Neural cell (in vitro differentiated cells): ENCODE results near the gene YJEFN3. TPM values are rescaled to one million over a fixed set of nuclear protein-coding genes. Genes with fewer than 3 reads are reported as not detected.

Source experiments
- H2AFZ ChIP-seq: fragments of 200-600, 300-800 bp; sonication (generic), shearing (Covaris generic); 2 replicates; pipeline ENCODE4 v1.6.0; 2014; ENCODE audit warnings: low read depth, mild to moderate bottlenecking, antibody characterized with exemption, low read length, moderate library complexity
- H3F3A ChIP-seq: fragments of 200-600 bp; shearing (Covaris generic); 2 replicates; pipeline ENCODE4 v1.6.1; 2016; ENCODE audit warnings: mild to moderate bottlenecking, moderate library complexity, mixed read lengths, antibody characterized with exemption, low read length; ENCODE audit not compliant: insufficient read depth, poor library complexity, severe bottlenecking
- H3K27ac ChIP-seq: fragments of 200-600, 300-800 bp; sonication (generic), shearing (Covaris generic); 2 replicates; pipeline ENCODE4 v1.5.1; 2014; ENCODE audit warnings: mild to moderate bottlenecking, low read length, moderate library complexity
- H3K27me3 ChIP-seq: fragments of 300-800, 200-600 bp; sonication (generic), shearing (Covaris generic); 2 replicates; pipeline ENCODE4 v1.6.0; 2014; ENCODE audit warnings: mild to moderate bottlenecking, low read depth, low read length, moderate library complexity; ENCODE audit not compliant: insufficient read depth
- H3K36me3 ChIP-seq: fragments of 300-800, 200-600 bp; sonication (generic), shearing (Covaris generic); 2 replicates; pipeline ENCODE4 v1.5.1; 2014; ENCODE audit warnings: mild to moderate bottlenecking, antibody characterized with exemption, low read length, moderate library complexity; ENCODE audit not compliant: insufficient read depth
- H3K4me2 ChIP-seq: fragments of 300-800, 200-600 bp; sonication (generic), shearing (Covaris generic); 2 replicates; pipeline ENCODE4 v1.6.0; 2014; ENCODE audit warnings: mild to moderate bottlenecking, low read length
- H3K4me3 ChIP-seq: fragments of 300-800, 200-600 bp; sonication (generic), shearing (Covaris generic); 2 replicates; pipeline ENCODE4 v1.5.1; 2014; ENCODE audit warnings: mild to moderate bottlenecking, low read length, moderate library complexity
- H3K79me2 ChIP-seq: fragments of 200-600 bp; shearing (Covaris generic); replicated peaks from 2 replicates; pipeline ENCODE4 v1.6.0; 2014; ENCODE audit warnings: mild to moderate bottlenecking, low read length, moderate library complexity; ENCODE audit not compliant: insufficient read depth
- H3K9ac ChIP-seq: fragments of 300-800, 200-600 bp; sonication (generic), shearing (Covaris generic); 2 replicates; pipeline ENCODE4 v1.6.1; 2016; ENCODE audit warnings: mild to moderate bottlenecking, low read length, mixed read lengths
- H3K9me2 ChIP-seq: fragments of 200-600 bp; shearing (Covaris generic); 2 replicates; pipeline ENCODE4 v1.6.1; 2016; ENCODE audit warnings: mild to moderate bottlenecking, low read length, mixed read lengths; ENCODE audit not compliant: insufficient read depth
- H3K9me3 ChIP-seq: fragments of 200-600, 300-800 bp; sonication (generic), shearing (Covaris generic); 2 replicates; pipeline ENCODE4 v1.6.1; 2016; ENCODE audit warnings: mild to moderate bottlenecking, mixed run types, low read length, moderate library complexity, mixed read lengths
- H4K20me1 ChIP-seq: fragments of 200-600 bp; shearing (Covaris generic); 2 replicates; pipeline ENCODE4 v1.6.1; 2016; ENCODE audit warnings: mild to moderate bottlenecking, mixed run types; ENCODE audit not compliant: insufficient read depth
- CTCF ChIP-seq: fragments of 450-650 bp; IDR thresholded peaks from 2 replicates; pipeline ENCODE4 v1.5.1; 2014; ENCODE audit warnings: antibody characterized with exemption, mild to moderate bottlenecking, moderate library complexity; ENCODE audit not compliant: poor library complexity, severe bottlenecking
- EP300 ChIP-seq: fragments of 450-650 bp; conservative IDR thresholded peaks from 2 replicates; pipeline ENCODE4 v1.6.1; 2014; ENCODE audit warnings: antibody characterized with exemption, mild to moderate bottlenecking, moderate library complexity; ENCODE audit not compliant: poor library complexity, severe bottlenecking
- EZH2 ChIP-seq: fragments of 200-600, 300-800 bp; shearing (Covaris generic), sonication (generic); IDR thresholded peaks from 2 replicates; pipeline ENCODE4 v1.6.1; 2014; ENCODE audit warnings: antibody characterized with exemption, low read length, borderline replicate concordance, mild to moderate bottlenecking; ENCODE audit not compliant: insufficient read depth, poor library complexity, severe bottlenecking
- MXI1 ChIP-seq: fragments of 450-650 bp; conservative IDR thresholded peaks from 2 replicates; pipeline ENCODE4 v1.6.1; 2014; ENCODE audit warnings: antibody characterized with exemption, mild to moderate bottlenecking; ENCODE audit not compliant: poor library complexity, severe bottlenecking
- POLR2AphosphoS5 ChIP-seq: IDR thresholded peaks from 2 replicates; pipeline ENCODE4 v1.6.1; 2012
- RAD21 ChIP-seq: fragments of 450-650 bp; conservative IDR thresholded peaks from 2 replicates; pipeline ENCODE4 v1.6.1; 2014; ENCODE audit warnings: antibody characterized with exemption, mild to moderate bottlenecking, moderate library complexity
- REST ChIP-seq: IDR thresholded peaks from 2 replicates; pipeline ENCODE4 v1.6.1; 2012; ENCODE audit warnings: borderline replicate concordance
- SMC3 ChIP-seq: fragments of 450-650 bp; conservative IDR thresholded peaks from 2 replicates; pipeline ENCODE4 v1.6.1; 2014; ENCODE audit warnings: antibody characterized with exemption, mild to moderate bottlenecking, moderate library complexity; ENCODE audit not compliant: poor library complexity
- TAF1 ChIP-seq: IDR thresholded peaks from 2 replicates; pipeline ENCODE4 v1.6.1; 2012; ENCODE audit warnings: low read depth
- polyA plus RNA-seq: library from polyadenylated mRNA; depleted of rRNA; stranded (reverse); fragments of >200 nt; gene quantifications from 2 replicates; pipeline ENCODE4 v1.2.3, GENCODE V29; 2014

The YJEFN3 gene
- polyA plus RNA-seq, 1 donor from 2014 or later = 26.9 TPM

GRCh38 chr19:19485998-19486290 lies 42.8 kb upstream of the YJEFN3 start:
- Histone ChIP-seq H3K9ac (no peak overlapping the region), H3F3A (no peaks in the 10 kb centered on the region), H3K27me3 (no peaks in the 10 kb centered on the region), H2AFZ (no peak overlapping the region), H3K4me3 (no peak overlapping the region), H3K9me2 (no peaks in the 10 kb centered on the region), H3K27ac (no peak overlapping the region), H3K9me3 (no peaks in the 10 kb centered on the region), H3K79me2 (no peaks in the 10 kb centered on the region), H3K4me2 (no peak overlapping the region), H4K20me1 (no peaks in the 10 kb centered on the region), H3K36me3 (no peaks in the 10 kb centered on the region)
- TF ChIP-seq CTCF = no peak
- no peak for TF ChIP-seq POLR2AphosphoS5
- TF ChIP-seq MXI1 = no peak
- TF ChIP-seq EP300 = no peak
- no peak for TF ChIP-seq EZH2
- TF ChIP-seq TAF1 = no peak
- no peak for TF ChIP-seq REST
- no peak for TF ChIP-seq RAD21

- TF ChIP-seq MXI1 (no peak), REST (no peak), SMC3 (no peak), POLR2AphosphoS5 (no peak), EZH2 (no peak)
- Histone ChIP-seq H3K9me2 (no peaks in the 10 kb centered on the region), H3K27ac (peak overlapping the region; percentile 89), H3K9ac (no peak overlapping the region), H4K20me1 (no peaks in the 10 kb centered on the region), H3F3A (no peaks in the 10 kb centered on the region), H3K4me2 (no peak overlapping the region), H3K36me3 (no peaks in the 10 kb centered on the region), H3K27me3 (no peaks in the 10 kb centered on the region), H3K9me3 (no peaks in the 10 kb centered on the region), H2AFZ (no peak overlapping the region), H3K79me2 (no peaks in the 10 kb centered on the region), H3K4me3 (no peak overlapping the region)
Observed at GRCh38 chr19:19486343-19487076, 42.2 kb upstream of the YJEFN3 start.
